HG02943 (cell line): ENCODE data around the gene SCGB2A2.

Experiments used
- ATAC-seq: cut with Tn5 transposase; IDR thresholded peaks from one replicate; pipeline ENCODE4 v1.9.1; 2021; ENCODE audit warnings: mild to moderate bottlenecking, low read depth, moderate library complexity; ENCODE audit not compliant: unreplicated experiment

Gene SCGB2A2

DNA sequence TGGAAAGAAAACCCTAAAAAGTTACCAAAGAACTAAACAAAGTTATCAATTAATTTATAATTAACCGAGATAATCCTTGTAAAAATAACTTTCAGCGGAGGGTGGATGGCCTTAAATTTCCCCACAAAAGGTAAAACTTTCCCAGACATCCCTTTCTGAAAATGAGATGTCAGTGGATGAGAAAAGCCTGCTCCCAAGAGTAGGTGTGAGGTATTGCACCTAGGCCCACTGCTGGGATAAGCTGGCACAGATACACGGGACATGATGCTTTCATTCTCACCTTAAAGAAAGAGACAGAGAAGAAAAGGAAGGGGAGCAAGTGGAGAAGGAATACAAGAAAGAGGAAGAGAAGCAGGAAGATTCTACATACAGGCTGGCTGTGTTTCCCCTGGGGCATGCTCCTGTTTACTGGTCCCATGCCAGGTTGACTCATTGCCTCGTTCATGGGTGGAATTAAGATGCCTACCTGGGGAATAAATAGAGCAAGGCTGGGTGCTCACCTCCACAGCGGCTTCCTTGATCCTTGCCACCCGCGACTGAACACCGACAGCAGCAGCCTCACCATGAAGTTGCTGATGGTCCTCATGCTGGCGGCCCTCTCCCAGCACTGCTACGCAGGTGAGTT, at the start of gene SCGB2A2:
TSS of gene SCGB2A2 (plus strand) at position 505 of the 625 bp plus-strand sequence. CDS start at position 564, 59 bp downstream.
- no peak for ATAC-seq

- no peak for ATAC-seq
Measured at GRCh38 chr11:62221498-62221897, 48.5 kb upstream of the SCGB2A2 start.

DNA sequence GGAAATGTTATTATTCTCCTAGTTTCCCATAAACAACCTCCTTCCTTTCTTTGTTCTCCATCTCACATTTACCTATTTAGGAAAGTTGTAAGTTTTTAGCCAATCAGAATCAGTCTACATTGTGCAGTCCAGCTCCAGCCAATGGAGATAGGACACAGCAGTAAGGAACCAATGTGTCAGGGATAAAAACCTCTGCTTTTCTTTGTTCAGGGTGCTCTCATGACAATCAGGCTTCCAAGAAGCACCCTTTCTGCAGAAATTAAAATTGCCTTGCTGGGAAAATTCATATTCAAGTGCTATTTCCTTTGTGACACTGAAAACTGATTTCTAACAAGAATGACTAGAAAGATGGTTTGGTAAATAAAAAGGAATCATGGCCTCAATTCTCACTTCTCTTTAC, 46.9 kb upstream of the SCGB2A2 start:
- ATAC-seq = no peak

DNA sequence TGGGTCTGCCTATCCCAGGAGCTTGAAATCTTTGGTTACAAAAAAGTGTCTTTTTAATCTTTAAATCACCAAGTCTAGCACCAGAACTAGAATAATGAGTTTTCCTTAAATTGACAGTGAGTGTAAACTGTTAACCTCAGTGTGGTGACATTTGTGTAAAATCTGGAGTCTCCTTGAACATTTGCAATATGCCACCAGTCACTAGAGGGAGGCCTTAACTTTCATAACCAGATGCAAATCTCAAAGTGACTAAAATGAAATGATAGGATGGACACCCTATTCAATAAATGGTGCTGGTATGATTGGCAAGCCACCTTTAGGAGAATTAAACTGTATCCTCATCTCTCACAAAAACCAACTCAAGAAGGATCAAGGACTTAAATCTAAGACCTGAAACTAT, 36.2 kb upstream of the SCGB2A2 start:
- no peak for ATAC-seq

- no peak for ATAC-seq
Measured at GRCh38 chr11:62236187-62236586, 33.8 kb upstream of the SCGB2A2 start.

DNA sequence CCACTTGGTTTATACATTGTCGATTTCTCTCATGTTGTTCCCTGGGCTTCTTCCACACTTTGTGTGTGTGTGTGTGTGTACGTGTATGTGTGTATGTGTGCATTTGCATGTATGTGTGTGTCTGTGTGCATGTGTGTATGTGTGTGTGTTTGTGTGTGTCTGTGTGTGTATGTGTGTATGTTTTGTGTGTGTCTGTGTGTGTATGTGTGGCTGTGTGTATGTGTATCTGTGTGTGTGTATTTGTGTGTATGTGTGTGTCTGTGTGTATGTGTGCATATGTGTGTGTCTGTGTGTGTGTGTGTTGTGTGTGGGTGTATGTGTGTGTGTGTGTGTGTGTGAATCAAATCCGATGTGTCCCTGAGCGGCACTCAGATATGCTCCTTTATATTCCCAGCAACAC, 32.5 kb upstream of the SCGB2A2 start:
- no peak for ATAC-seq

DNA sequence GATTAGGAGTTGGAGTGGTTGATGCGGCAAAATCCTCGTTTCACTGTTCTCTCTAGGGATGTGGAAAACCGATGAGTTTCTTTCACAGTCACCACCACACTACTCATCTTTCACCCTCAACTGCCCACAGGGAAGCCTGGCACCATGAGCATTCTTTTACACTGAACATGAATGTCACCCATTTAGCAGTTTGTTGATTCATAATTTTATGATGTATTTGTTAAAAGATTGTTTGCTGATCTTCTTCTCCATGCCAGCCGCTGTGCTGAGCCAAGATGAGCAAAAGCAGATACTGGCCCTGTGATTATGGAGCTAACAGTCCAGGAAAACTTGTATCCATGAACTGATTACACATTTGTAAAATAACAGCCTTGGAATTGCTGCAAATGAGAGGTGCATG, 31.8 kb upstream of the SCGB2A2 start:
- ATAC-seq = no peak

GRCh38 chr11:62241095-62241494, 28.9 kb upstream of the SCGB2A2 start:
- ATAC-seq = no peak

DNA sequence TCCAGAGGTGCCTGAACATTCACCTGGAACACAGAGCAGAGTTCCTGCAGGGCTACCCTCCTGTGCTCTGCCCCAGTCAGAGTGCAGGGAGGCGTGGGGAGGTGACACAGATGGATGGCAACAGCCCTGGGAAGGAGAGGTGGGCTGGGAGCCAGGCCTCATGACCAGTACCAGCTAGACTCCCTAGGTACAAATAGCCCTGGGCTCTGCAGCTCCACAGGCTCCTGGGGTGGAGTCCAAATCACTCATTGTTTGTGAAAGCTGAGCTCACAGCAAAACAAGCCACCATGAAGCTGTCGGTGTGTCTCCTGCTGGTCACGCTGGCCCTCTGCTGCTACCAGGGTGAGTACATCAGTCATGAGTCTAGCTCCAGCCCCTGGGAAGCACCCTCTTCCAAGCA, 27.9 kb upstream of the SCGB2A2 start, which contains the start of gene SCGB1D2:
TSS of gene SCGB1D2 (plus strand) at position 219 of the 400 bp plus-strand sequence. CDS start at position 288, 69 bp downstream.
- ATAC-seq = no peak

DNA sequence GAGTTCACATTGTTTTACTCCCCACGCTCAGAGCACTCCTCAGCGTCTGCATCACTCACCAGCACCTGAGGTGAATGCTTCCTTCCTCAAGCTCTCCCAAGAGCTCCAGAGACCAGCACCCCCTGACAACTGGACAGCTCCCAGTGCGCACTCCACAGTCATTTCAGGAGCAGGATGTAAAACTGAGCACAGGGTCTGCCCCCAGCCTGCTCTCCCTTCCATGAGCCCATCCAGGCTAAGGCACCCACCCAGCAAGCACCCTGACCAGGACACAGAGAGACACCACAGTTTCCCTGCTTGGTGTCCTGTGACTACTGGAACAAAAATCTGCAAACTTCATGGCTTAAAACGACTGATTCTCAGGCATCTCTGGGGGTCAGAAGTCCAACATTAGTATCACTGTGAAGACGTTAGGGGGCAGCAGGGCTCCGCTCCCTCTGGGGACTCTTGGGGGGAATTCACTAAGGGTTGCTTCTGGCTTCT, 24.6 kb upstream of the SCGB2A2 start:
- ATAC-seq = no peak

DNA sequence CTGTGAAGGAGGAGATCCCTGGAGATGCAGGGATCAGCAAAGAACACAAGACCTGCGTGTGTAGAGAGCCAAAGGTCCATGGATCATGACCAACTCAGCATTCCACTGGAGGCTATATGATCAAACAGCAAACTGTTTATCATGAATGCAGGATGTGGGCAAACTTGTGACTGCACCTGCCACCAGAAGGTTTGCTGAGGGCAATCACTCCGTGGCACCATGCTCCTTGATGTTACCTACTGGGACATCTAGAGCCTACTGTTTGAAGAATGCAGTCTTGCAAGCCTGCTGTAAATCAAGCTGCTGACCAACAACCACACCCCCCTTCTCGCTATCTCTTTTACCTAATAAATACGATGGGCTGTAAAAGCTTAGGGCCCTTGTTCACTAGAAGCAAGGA, 18.3 kb upstream of the SCGB2A2 start:
- ATAC-seq = no peak

- ATAC-seq = no peak
Measured at GRCh38 chr11:62253999-62254542, 15.9 kb upstream of the SCGB2A2 start.

DNA sequence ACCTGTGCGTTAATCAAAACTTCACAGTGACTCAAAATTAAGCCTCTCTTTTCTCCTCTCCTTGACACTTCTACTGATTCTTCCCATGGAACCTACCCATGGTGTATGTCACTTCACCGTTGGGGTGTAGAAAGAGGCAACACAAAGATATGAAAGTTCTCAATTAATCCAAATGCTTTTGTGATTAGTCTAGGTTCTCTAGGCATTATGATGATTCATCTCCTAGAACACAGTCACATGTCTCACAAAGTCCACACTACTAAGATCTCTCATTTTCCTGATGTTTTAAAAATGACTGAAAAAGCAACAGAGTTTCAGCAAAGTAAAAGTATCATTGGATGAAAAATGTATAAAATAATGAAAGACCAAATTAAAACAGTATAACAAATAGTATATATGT, 13.7 kb upstream of the SCGB2A2 start:
- no peak for ATAC-seq

GRCh38 chr11:62260261-62260953, 9.6 kb upstream of the SCGB2A2 start:
- ATAC-seq = no peak

DNA sequence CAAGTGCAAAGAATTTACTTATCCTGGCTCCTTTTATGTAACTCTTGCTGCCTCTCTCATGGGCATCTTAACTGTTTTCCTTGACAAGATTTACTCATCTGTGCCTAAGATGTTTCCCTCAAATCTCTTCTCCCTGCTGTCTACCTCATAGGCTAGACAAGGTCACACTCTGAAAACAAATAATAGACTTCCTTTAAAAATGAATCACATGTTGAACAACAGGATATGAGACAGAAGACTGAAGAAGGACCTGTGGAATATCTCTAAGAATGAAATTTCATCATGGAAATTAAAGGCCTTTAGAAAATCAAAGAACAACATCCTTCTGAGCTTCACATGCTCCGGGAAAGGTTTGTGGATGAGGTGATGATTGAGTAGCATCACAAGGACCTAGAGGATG, 6.0 kb upstream of the SCGB2A2 start:
- no peak for ATAC-seq

- ATAC-seq = no peak
Measured at GRCh38 chr11:62266558-62266957, 3.4 kb upstream of the SCGB2A2 start.

DNA sequence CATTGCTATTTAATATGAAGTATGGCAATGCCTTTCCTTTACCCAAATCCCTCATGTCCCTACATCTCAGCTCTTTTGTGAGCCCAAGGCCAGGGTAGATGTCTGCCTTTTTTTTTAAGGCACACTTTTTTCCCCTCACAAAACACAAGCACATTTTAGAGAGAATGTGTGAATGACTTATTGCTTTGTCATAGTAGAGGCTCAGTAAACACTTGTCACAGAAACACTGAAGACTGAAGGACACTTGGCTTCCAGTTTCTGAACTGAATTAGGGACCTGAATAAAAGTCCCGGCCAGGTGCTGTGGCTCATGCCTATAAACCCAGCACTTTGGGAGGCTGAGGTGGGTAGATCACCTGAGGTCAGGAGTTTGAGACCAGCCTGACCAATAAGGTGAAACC, 2.9 kb upstream of the SCGB2A2 start:
- no peak for ATAC-seq

DNA sequence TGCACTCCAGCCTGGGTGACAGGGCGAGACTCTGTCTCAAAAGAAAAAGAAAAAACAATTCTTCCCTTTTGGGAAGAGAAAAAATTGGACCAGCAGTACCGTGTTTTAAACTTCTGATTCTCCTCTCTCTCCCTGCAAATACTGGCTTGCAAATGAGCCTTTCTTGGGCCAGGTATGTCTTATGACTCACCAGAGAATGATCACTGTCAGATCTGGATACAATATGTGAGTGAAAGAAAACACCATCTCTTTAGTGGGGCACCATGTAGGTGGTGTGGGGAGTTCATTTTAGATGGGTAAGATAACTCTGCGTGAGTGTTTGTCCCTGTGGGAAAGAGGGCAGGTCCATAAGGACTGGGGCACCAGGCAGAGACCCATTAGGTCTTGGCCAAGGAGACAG, 2.4 kb upstream of the SCGB2A2 start:
- no peak for ATAC-seq

DNA sequence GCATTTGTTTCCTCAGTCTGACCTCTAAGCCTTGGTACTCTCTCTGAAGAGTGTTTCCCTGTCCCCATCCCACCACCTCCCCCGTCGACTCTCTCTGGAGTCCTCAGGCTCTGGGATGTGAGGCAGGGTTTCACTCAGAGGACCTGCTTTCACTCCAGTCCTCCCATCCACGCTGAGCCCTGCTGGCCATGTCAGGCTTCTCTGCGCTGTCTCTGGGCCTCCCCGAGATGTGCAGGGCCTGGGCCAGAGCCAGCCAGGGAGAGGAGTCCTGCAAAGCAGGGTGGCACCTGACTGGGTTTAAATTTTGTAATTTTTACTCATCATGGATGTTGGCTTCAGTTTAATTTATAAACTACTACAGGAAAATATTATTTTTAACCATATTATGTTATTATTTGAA, 3.3 kb downstream of the SCGB2A2 start:
- no peak for ATAC-seq

GRCh38 chr11:62273789-62274275, 3.9 kb downstream of the SCGB2A2 start:
- ATAC-seq = no peak

DNA sequence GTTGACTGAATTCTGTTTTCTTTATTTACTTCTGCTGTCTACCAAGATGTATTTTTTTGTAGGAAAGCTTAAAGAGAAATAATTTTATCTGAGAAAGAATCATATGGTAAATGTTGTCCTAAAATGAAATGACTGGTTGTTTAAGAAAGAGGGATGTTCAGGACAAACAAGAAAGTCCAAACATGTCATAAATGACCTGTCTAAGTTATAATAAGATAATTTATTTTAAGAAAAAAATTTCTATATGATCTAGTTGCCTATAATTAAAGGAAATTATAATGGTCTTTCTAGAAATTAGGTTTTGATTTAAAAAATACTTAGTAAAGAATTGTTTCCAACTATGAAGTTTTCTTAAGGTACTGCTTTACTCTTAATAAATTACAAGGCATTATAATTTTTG, 10.5 kb downstream of the SCGB2A2 start:
- ATAC-seq = no peak

- no peak for ATAC-seq
Measured at GRCh38 chr11:62295504-62295903, 25.5 kb downstream of the SCGB2A2 start.
